ENCODE results near the gene LPP.

LPP gene

DNA sequence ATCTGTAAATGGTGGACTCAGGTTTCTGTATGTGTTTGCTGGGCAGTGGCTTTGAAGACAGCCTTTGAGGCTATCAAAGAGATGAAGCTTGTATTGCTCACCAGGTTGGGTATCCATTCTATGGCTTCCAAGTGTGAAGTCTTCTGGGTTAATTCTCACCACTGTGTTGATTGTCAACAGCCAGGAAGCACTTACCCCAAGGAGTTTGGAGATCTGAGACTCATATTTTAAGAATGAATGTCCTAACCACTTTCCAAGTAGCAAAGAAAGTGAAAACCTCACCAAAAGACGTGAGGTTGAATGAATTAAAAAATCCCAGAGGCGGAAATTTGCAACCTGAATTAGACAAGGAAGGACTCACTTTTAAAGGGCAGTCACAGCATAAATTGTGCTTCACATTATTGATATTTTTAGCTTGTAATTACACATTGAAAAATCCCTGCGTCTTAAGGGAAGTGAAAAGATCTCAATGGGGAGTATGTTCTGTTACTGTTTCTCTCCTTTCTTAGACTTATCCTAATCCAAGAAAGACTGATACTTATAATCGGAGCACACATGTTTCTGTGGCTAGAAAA lies 713.8 kb downstream of the LPP start:
- Histone ChIP-seq H3K27me3 (ENCODE audit: low read length) (no peaks in the 10 kb centered on the region), H3K9ac (ENCODE audit: low read length) (no peak overlapping the region), H3F3A (ENCODE audit: insufficient read depth) (no peaks in the 10 kb centered on the region), H3K27ac (ENCODE audit: low read depth, low read length) (no peak overlapping the region), H4K20me1 (ENCODE audit: low read depth, low read length) (no peaks in the 10 kb centered on the region), H3K4me3 (ENCODE audit: insufficient read depth, low read length, poor library complexity, severe bottlenecking) (no peak overlapping the region), H3K79me2 (ENCODE audit: insufficient read depth, low read length) (no peaks in the 10 kb centered on the region), H3K4me2 (ENCODE audit: low read depth, low read length, poor library complexity, severe bottlenecking) (no peak overlapping the region), H3K36me3 (ENCODE audit: low read length) (0 out of 2 replicates have a peak, but pooled peaks cover 3% of the 10 kb centered on the region), H3K9me2 (replicated peaks; ENCODE audit: insufficient read depth, low read length) (no peaks in the 10 kb centered on the region), H3K9me3 (ENCODE audit: insufficient read depth, low read length) (no peaks in the 10 kb centered on the region), H2AFZ (ENCODE audit: low read depth, low read length, severe bottlenecking) (no peak overlapping the region)
- TF ChIP-seq CTCF (IDR thresholded peaks at IDR 0.05; ENCODE audit: insufficient read depth, low read length, poor library complexity, severe bottlenecking) (no peak), EZH2phosphoT487 (conservative IDR thresholded peaks at IDR 0.05; ENCODE audit: low read length) (no peak)

DNA sequence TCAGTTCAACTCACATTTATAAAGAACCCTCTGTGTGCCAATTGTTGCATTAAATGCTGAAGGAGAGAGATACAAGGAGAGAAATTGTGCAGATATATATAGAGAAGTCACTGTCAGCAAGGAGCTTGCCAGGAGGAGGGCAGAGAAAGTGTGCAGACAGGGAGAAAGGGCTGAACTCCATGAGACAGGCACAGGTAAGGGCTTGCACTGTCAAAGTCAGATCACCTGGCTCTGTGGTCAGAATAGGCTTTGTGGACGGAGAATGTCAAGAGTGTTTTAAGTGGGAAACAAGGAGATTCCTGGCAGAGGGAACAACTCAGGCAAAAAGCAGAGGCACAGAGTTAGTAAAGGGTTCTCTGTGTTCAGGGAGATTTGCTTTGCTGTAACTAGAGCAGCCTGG lies 714.8 kb downstream of the LPP start:
- Histone ChIP-seq H3K9ac (ENCODE audit: low read length) (no peak overlapping the region), H3K27ac (ENCODE audit: low read depth, low read length) (no peak overlapping the region), H2AFZ (ENCODE audit: low read depth, low read length, severe bottlenecking) (no peak overlapping the region), H3K27me3 (ENCODE audit: low read length) (no peaks in the 10 kb centered on the region), H3K4me2 (ENCODE audit: low read depth, low read length, poor library complexity, severe bottlenecking) (no peak overlapping the region), H3K36me3 (ENCODE audit: low read length) (0 out of 2 replicates have a peak, but pooled peaks cover 3% of the 10 kb centered on the region), H3K9me3 (ENCODE audit: insufficient read depth, low read length) (no peaks in the 10 kb centered on the region), H3F3A (ENCODE audit: insufficient read depth) (no peaks in the 10 kb centered on the region), H3K79me2 (ENCODE audit: insufficient read depth, low read length) (no peaks in the 10 kb centered on the region), H3K4me3 (ENCODE audit: insufficient read depth, low read length, poor library complexity, severe bottlenecking) (no peak overlapping the region), H4K20me1 (ENCODE audit: low read depth, low read length) (no peaks in the 10 kb centered on the region), H3K9me2 (replicated peaks; ENCODE audit: insufficient read depth, low read length) (no peaks in the 10 kb centered on the region)
- TF ChIP-seq EZH2phosphoT487 (conservative IDR thresholded peaks at IDR 0.05; ENCODE audit: low read length) (no peak), CTCF (IDR thresholded peaks at IDR 0.05; ENCODE audit: insufficient read depth, low read length, poor library complexity, severe bottlenecking) (no peak)

DNA sequence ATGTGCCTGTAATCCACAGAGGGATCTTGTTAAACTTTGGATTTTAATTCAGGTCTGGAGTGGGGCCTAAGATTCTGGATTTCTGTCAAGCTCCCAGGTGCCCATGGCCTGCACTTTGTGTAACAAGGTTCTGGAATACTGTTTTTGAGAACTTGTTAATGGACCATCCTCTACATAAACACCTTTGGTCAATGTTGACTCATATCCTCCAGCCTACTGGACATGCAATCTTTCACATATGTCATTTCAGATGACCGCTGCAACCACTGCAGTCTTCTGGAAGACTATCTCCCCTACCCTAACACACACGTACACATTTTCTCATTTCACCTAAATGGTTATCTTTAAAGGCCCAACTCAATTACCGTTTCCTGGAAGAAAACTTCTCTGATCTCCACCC lies 715.7 kb downstream of the LPP start:
- no peak overlapping the region for H3K4me2 ChIP-seq (ENCODE audit: low read depth, low read length, poor library complexity, severe bottlenecking)
- no peaks in the 10 kb centered on the region for H4K20me1 ChIP-seq (ENCODE audit: low read depth, low read length)
- no peaks in the 10 kb centered on the region for H3K79me2 ChIP-seq (ENCODE audit: insufficient read depth, low read length)
- 0 out of 2 replicates have a peak, but pooled peaks cover 3% of the 10 kb centered on the region for H3K36me3 ChIP-seq (ENCODE audit: low read length)
- H3K4me3 ChIP-seq (ENCODE audit: insufficient read depth, low read length, poor library complexity, severe bottlenecking) = no peak overlapping the region
- H3K9me3 ChIP-seq (ENCODE audit: insufficient read depth, low read length) = no peaks in the 10 kb centered on the region
- no peaks in the 10 kb centered on the region for H3K9me2 ChIP-seq (replicated peaks; ENCODE audit: insufficient read depth, low read length)
- no peaks in the 10 kb centered on the region for H3F3A ChIP-seq (ENCODE audit: insufficient read depth)
- H3K27me3 ChIP-seq (ENCODE audit: low read length) = no peaks in the 10 kb centered on the region
- H3K27ac ChIP-seq (ENCODE audit: low read depth, low read length) = no peak overlapping the region
- TF ChIP-seq EZH2phosphoT487 (conservative IDR thresholded peaks at IDR 0.05; ENCODE audit: low read length) (no peak), CTCF (IDR thresholded peaks at IDR 0.05; ENCODE audit: insufficient read depth, low read length, poor library complexity, severe bottlenecking) (no peak)
- no peak overlapping the region for H2AFZ ChIP-seq (ENCODE audit: low read depth, low read length, severe bottlenecking)
- H3K9ac ChIP-seq (ENCODE audit: low read length) = no peak overlapping the region

Measured in SU-DHL-6 (cell line).